ENCODE results near the gene CDH13.

CDH13 gene

GRCh38 chr16:83785455-83785854 lies 1158.7 kb downstream of the CDH13 start:
- FAIRE-seq (no peak), DNase-seq (ENCODE audit: low spot score) (no peak)

GRCh38 chr16:83789642-83790401 lies 1163.1 kb downstream of the CDH13 start:
- FAIRE-seq = no peak
- no peak for DNase-seq (ENCODE audit: low spot score)

- FAIRE-seq = no peak
- no peak for DNase-seq (ENCODE audit: low spot score)
These were observed 1165.1 kb downstream of the CDH13 start for GRCh38 chr16:83791916-83792315.

GRCh38 chr16:83792391-83792790 lies 1165.6 kb downstream of the CDH13 start:
- no peak for FAIRE-seq

GRCh38 chr16:83793179-83793578 lies 1166.4 kb downstream of the CDH13 start:
- no peak for FAIRE-seq
- DNase-seq (ENCODE audit: low spot score) = no peak

More at GRCh38 chr16:83792391-83792790, 1165.6 kb downstream of the CDH13 start:
- no peak for DNase-seq (ENCODE audit: low spot score)

GRCh38 chr16:83794860-83795554 lies 1168.2 kb downstream of the CDH13 start:
- DNase-seq (ENCODE audit: low spot score) = no peak
- no peak for FAIRE-seq

GRCh38 chr16:83797013-83797412 lies 1170.2 kb downstream of the CDH13 start:
- DNase-seq (ENCODE audit: low spot score) (no peak), FAIRE-seq (no peak)

GRCh38 chr16:83799336-83799735 lies 1172.6 kb downstream of the CDH13 start:
- no peak for FAIRE-seq
- DNase-seq (ENCODE audit: low spot score) = no peak

GRCh38 chr16:83802135-83802534 lies 1175.4 kb downstream of the CDH13 start:
- no peak for DNase-seq (ENCODE audit: low spot score)
- FAIRE-seq = no peak

GRCh38 chr16:83802554-83803205 lies 1175.9 kb downstream of the CDH13 start:
- FAIRE-seq = no peak
- no peak for DNase-seq (ENCODE audit: low spot score)

GRCh38 chr16:83803811-83804210 lies 1177.0 kb downstream of the CDH13 start:
- FAIRE-seq (no peak), DNase-seq (ENCODE audit: low spot score) (no peak)

- DNase-seq (ENCODE audit: low spot score) = no peak
- FAIRE-seq = no peak
These were observed 1177.6 kb downstream of the CDH13 start for GRCh38 chr16:83804366-83804765.

- DNase-seq (ENCODE audit: low spot score) (no peak), FAIRE-seq (no peak)
These were observed 1179.3 kb downstream of the CDH13 start for GRCh38 chr16:83806036-83806435.

- FAIRE-seq = no peak
These were observed 1180.0 kb downstream of the CDH13 start for GRCh38 chr16:83806731-83807130.

GRCh38 chr16:83807327-83807709 lies 1180.5 kb downstream of the CDH13 start:
- DNase-seq (ENCODE audit: low spot score) = no peak
- FAIRE-seq = no peak

More at GRCh38 chr16:83806731-83807130, 1180.0 kb downstream of the CDH13 start:
- DNase-seq (ENCODE audit: low spot score) = no peak

- FAIRE-seq (peak; percentile 55), DNase-seq (ENCODE audit: low spot score) (peak; percentile 80)
These were observed 1181.2 kb downstream of the CDH13 start, which contains the start of gene HSBP1 for GRCh38 chr16:83807710-83808572. TSS of gene HSBP1 (plus strand) at chr16:83807978. CDS start at chr16:83808077, 99 bp downstream.

- FAIRE-seq = no peak
- no peak for DNase-seq (ENCODE audit: low spot score)
These were observed 1181.8 kb downstream of the CDH13 start for GRCh38 chr16:83808573-83809014.

GRCh38 chr16:83809092-83809491 lies 1182.3 kb downstream of the CDH13 start:
- DNase-seq (ENCODE audit: low spot score) (no peak), FAIRE-seq (no peak)

GRCh38 chr16:83810901-83811300 lies 1184.1 kb downstream of the CDH13 start:
- DNase-seq (ENCODE audit: low spot score) (no peak), FAIRE-seq (no peak)

- no peak for DNase-seq (ENCODE audit: low spot score)
These were observed 1187.3 kb downstream of the CDH13 start for GRCh38 chr16:83813823-83814658.

More at GRCh38 chr16:83813823-83814658, 1187.3 kb downstream of the CDH13 start:
- FAIRE-seq = no peak

Data from RCC 7860 (cell line).